Measurements from ENCODE around the gene MARCHF11. TPM values are rescaled to one million over a fixed set of nuclear protein-coding genes. Genes with fewer than 3 reads are reported as not detected.

Gene MARCHF11
- total and polyA plus RNA-seq, 2 of the 8 experiments (the other 6 are each of a cell fraction or from before 2014, with no cell fraction given), result 0.27 to 0.82 TPM

- no peak for FAIRE-seq
- CTCF ChIA-PET (ENCODE audit: partially characterized antibody), result interaction anchor here (1.3 to 3.3 kb wide), 2 partner anchors 9 to 286 kb away, joined by 4 to 13 read pairs; no protein-coding TSS in a partner anchor
- no peak for TF ChIP-seq NRF1 (IDR thresholded peaks at IDR 0.05; ENCODE audit: low read depth, low read length)
- TF ChIP-seq NANOG (IDR thresholded peaks at IDR 0.05; ENCODE audit: insufficient read depth, low read depth, low read length, poor library complexity, severe bottlenecking), result no peak
- TF ChIP-seq POU5F1 (IDR thresholded peaks at IDR 0.05; ENCODE audit: low read depth, low read length), result no peak
- TF ChIP-seq RXRA (IDR thresholded peaks at IDR 0.05; ENCODE audit: insufficient read depth, low read depth, low read length), result no peak
- no peak for TF ChIP-seq TBP (IDR thresholded peaks at IDR 0.05; ENCODE audit: low read depth, low read length)
- no peak for TF ChIP-seq SP4 (IDR thresholded peaks at IDR 0.05; ENCODE audit: low read length)
- no peak for TF ChIP-seq EP300 (IDR thresholded peaks at IDR 0.05; ENCODE audit: borderline replicate concordance in 1 of 2, low read depth in 2 of 2, low read length in 2 of 2)
- TF ChIP-seq SIX5 (IDR thresholded peaks at IDR 0.05; ENCODE audit: low read depth, low read length), result no peak
- no peak for TF ChIP-seq CREB1 (IDR thresholded peaks at IDR 0.05)
- no peak for TF ChIP-seq SAP30 (IDR thresholded peaks at IDR 0.05; ENCODE audit: insufficient read depth, insufficient replicate concordance, low read length)
- no peak for TF ChIP-seq ATF3 (IDR thresholded peaks at IDR 0.05; ENCODE audit: insufficient read depth, low read depth, low read length)
- TF ChIP-seq TAF1 (IDR thresholded peaks at IDR 0.05; ENCODE audit: low read depth, low read length), result no peak
- no peak for TF ChIP-seq CHD1 (IDR thresholded peaks at IDR 0.05; ENCODE audit: low read depth, low read length)
- TF ChIP-seq BRCA1 (IDR thresholded peaks at IDR 0.05; ENCODE audit: low read depth, low read length), result no peak
- TF ChIP-seq MAX (IDR thresholded peaks at IDR 0.05), result no peak
These were observed 10.0 kb downstream of the MARCHF11 start for GRCh38 chr5:16169550-16169949.

More at GRCh38 chr5:16169550-16169949, 10.0 kb downstream of the MARCHF11 start:
- Histone ChIP-seq H3K4me1 (replicated peaks in 1 of 4; ENCODE audit: control insufficient read depth in 3 of 4, insufficient read depth in 4 of 4, low read length in 3 of 4) (no peaks in the 10 kb centered on the region), H4K91ac (replicated peaks; ENCODE audit: insufficient read length, low read length) (no peak overlapping the region), H3K4me2 (ENCODE audit: insufficient read depth in 1 of 2, low read depth in 2 of 2, low read length in 2 of 2) (no peak overlapping the region), H3K9me3 (ENCODE audit: insufficient read depth in 2 of 2, low read depth in 1 of 2, low read length in 1 of 2) (no peaks in the 10 kb centered on the region), H2BK20ac (ENCODE audit: low read length) (no peak overlapping the region), H4K5ac (ENCODE audit: insufficient read length, low read depth, low read length) (no peak overlapping the region), H2BK120ac (replicated peaks; ENCODE audit: low read depth, low read length) (no peak overlapping the region), H3K56ac (replicated peaks; ENCODE audit: insufficient read length, low read depth, low read length) (no peak overlapping the region), H4K8ac (ENCODE audit: extremely low read depth, insufficient read depth, low read length) (no peak overlapping the region), H2AK5ac (ENCODE audit: low read depth, low read length) (no peak overlapping the region), H3K79me1 (ENCODE audit: low read depth, low read length) (no peaks in the 10 kb centered on the region), H2BK15ac (ENCODE audit: low read length) (no peak overlapping the region), H4K20me1 (replicated peaks in 1 of 2; ENCODE audit: control insufficient read depth in 1 of 2, insufficient read depth in 2 of 2, low read length in 2 of 2) (no peaks in the 10 kb centered on the region), H3K79me2 (ENCODE audit: control insufficient read depth in 1 of 2, insufficient read depth in 2 of 2, low read length in 2 of 2) (no peaks in the 10 kb centered on the region), H3K4ac (replicated peaks; ENCODE audit: insufficient read length, low read depth, low read length) (no peak overlapping the region), H3K18ac (ENCODE audit: extremely low read depth, low read length) (no peak overlapping the region), H3K36me3 (ENCODE audit: control insufficient read depth in 2 of 4, insufficient read depth in 4 of 4, low read length in 3 of 4) (no peaks in the 10 kb centered on the region), H3K9ac (replicated peaks in 1 of 4; ENCODE audit: extremely low read depth in 1 of 4, low read depth in 3 of 4, low read length in 3 of 4) (no peak overlapping the region), H2BK5ac (ENCODE audit: low read depth, low read length) (no peak overlapping the region), H2AFZ (ENCODE audit: low read length) (no peak overlapping the region), H3K4me3 (ENCODE audit: extremely low read depth in 1 of 4, insufficient read depth in 2 of 4, low read depth in 3 of 4, low read length in 4 of 4) (no peak overlapping the region), H2BK12ac (ENCODE audit: low read depth, low read length) (no peak overlapping the region), H3K27me3 (replicated peaks in 1 of 4; ENCODE audit: control insufficient read depth in 3 of 4, extremely low read depth in 1 of 4, insufficient read depth in 3 of 4, low read length in 3 of 4) (no peaks in the 10 kb centered on the region), H3K27ac (ENCODE audit: low read depth, low read length) (no peak overlapping the region), H3K23ac (ENCODE audit: insufficient read length) (no peak overlapping the region), H3K14ac (ENCODE audit: insufficient read length) (no peak overlapping the region), H3K23me2 (ENCODE audit: low read depth, low read length) (no peaks in the 10 kb centered on the region)
- 87% methylated on average over 2 of the region's 2 CpGs; no CpG with 5 or more reads in 1 of the 2 experiments for WGBS, 2 experiments (ENCODE audit: extremely low coverage in 1 of 2, insufficient coverage in 1 of 2, insufficient read length in 1 of 2, insufficient replicate concordance in 2 of 2, low coverage in 1 of 2, low lambda C conversion rate in 2 of 2, missing lambda C conversion rate in 1 of 2)
- no peak for DNase-seq (ENCODE audit: low read depth in 1 of 2, low spot score in 2 of 2)
- POLR2A ChIA-PET (ENCODE audit: partially characterized antibody), result no interaction called here

All from H1 (cell line).